Panc1 (cell line): ENCODE results near the gene RIPOR2. TPM values are rescaled to one million over a fixed set of nuclear protein-coding genes. Genes with fewer than 3 reads are reported as not detected.

Experiments used
- ATAC-seq: fragments of 200-7000 bp; cut with Tn5 transposase; 2 replicates; pipeline ENCODE4 v1.9.1; 2020; ENCODE audit warnings: mild to moderate bottlenecking, moderate library complexity
- BruUV-seq: library from RNA; stranded (reverse); fragments of 400-500 nt; replicated peaks from 2 replicates; lab custom pipeline; 2021; lab: Mats Ljungman, UMichigan
- CTCF ChIA-PET: fragments of 300-600 bp; sonication (Branson Sonifier 250); formaldehyde crosslinking; loops from one replicate; lab custom pipeline; 2022; ENCODE audit warnings: antibody characterized with exemption; lab: Charles Lee
- POLR2A ChIA-PET: fragments of 300-600 bp; sonication (Branson Sonifier 250); formaldehyde crosslinking; loops from one replicate; lab custom pipeline; 2022; ENCODE audit warnings: antibody characterized with exemption; lab: Charles Lee
- DNase-seq: peaks from one replicate; pipeline ENCODE4 v3.0.0-alpha.2; 2010; ENCODE audit warnings: low read depth, low spot score
- H3K27ac ChIP-seq: 2 replicates; pipeline ENCODE4 v1.5.1; 2011; ENCODE audit warnings: mild to moderate bottlenecking, low read length, inconsistent platforms
- H3K27me3 ChIP-seq: fragments of 200-500 bp; sonication (Bioruptor generic); 2 replicates; pipeline ENCODE4 v1.6.0; 2014; ENCODE audit warnings: low read length, inconsistent platforms; ENCODE audit not compliant: control insufficient read depth, insufficient read depth
- H3K36me3 ChIP-seq: fragments of 200-500 bp; sonication (Bioruptor generic); 2 replicates; pipeline ENCODE4 v1.5.1; 2014; ENCODE audit warnings: inconsistent platforms, mild to moderate bottlenecking, low read length, moderate library complexity; ENCODE audit not compliant: control insufficient read depth, insufficient read depth
- H3K4me1 ChIP-seq: 2 replicates; pipeline ENCODE4 v1.5.1; 2011; ENCODE audit warnings: inconsistent platforms, mild to moderate bottlenecking, low read length, moderate library complexity; ENCODE audit not compliant: control insufficient read depth, insufficient read depth
- H3K4me3 ChIP-seq, 2 experiments: 2 replicates each; pipeline ENCODE4 v1.5.1; 2011 to 2012; ENCODE audit warnings: low read depth in 2 of 2, low read length in 2 of 2, mild to moderate bottlenecking in 2 of 2, inconsistent platforms in 1 of 2, moderate library complexity in 1 of 2
- H3K9me3 ChIP-seq: fragments of 200-500 bp; sonication (Bioruptor generic); 2 replicates; pipeline ENCODE4 v1.5.1; 2014; ENCODE audit warnings: low read depth, mild to moderate bottlenecking, inconsistent platforms, low read length, moderate library complexity; ENCODE audit not compliant: control insufficient read depth, insufficient read depth
- CTCF ChIP-seq: fragments of 450-650 bp; IDR thresholded peaks from 2 replicates; pipeline ENCODE4 v1.5.1; 2017; ENCODE audit warnings: mild to moderate bottlenecking
- POLR2AphosphoS5 ChIP-seq: IDR thresholded peaks from 2 replicates; pipeline ENCODE4 v1.6.1; 2012; ENCODE audit warnings: mild to moderate bottlenecking, low read depth, low read length, moderate library complexity
- REST ChIP-seq, 2 experiments: IDR thresholded peaks; 2 replicates each; pipeline ENCODE4 v1.6.1; 2011 to 2012; ENCODE audit warnings: low read depth in 2 of 2, control low read depth in 1 of 2, low read length in 1 of 2, mild to moderate bottlenecking in 1 of 2, moderate library complexity in 1 of 2; ENCODE audit not compliant: insufficient read depth in 1 of 2
- SIN3A ChIP-seq: IDR thresholded peaks from 2 replicates; pipeline ENCODE4 v1.6.1; 2012; ENCODE audit warnings: low read depth, mild to moderate bottlenecking, low read length, moderate library complexity, borderline replicate concordance; ENCODE audit not compliant: insufficient read depth
- TCF7L2 ChIP-seq: IDR thresholded peaks from 2 replicates; pipeline ENCODE4 v1.6.1; 2011; ENCODE audit warnings: mild to moderate bottlenecking, low read depth, low read length, inconsistent platforms
- in situ Hi-C: cut with HindIII; loops from 2 replicates; pipeline ENCODE4 v1.10.0; 2016; ENCODE audit warnings: low sequenced_read_pairs, low pct_unique_long_range_greater_than_20kb
- intact Hi-C: fragments of 100-400 bp; cut with micrococcal nuclease; formaldehyde crosslinking; loops from one replicate; pipeline ENCODE4 v1.10.0; 2022; ENCODE audit not compliant: unreplicated experiment
- total RNA-seq: library from RNA; stranded (reverse); gene quantifications from one replicate; pipeline ENCODE4 v1.2.1, GENCODE V29; 2021; ENCODE audit not compliant: unreplicated experiment

Gene RIPOR2
- total RNA-seq, 1 experiment from 2014 or later, result 0.54 TPM

GRCh38 chr6:24798740-24799540 lies 136.8 kb downstream of the RIPOR2 start, which contains the start of gene ARMH2:
ARMH2 (minus strand) TSS chr6:24798917; CDS start chr6:24798857, 60 bp downstream.
- no peaks in the 10 kb centered on the region for H3K36me3 ChIP-seq
- H3K27me3 ChIP-seq, result no peaks in the 10 kb centered on the region
- intact Hi-C loops (no loop called here), in situ Hi-C loops (no loop called here)
- no peak within 1 kb of the TSS for H3K27ac ChIP-seq
- POLR2A ChIA-PET, result no interaction called here
- CTCF ChIA-PET, result interaction anchor here (0.7 kb wide), 1 partner anchor 434 kb away, joined by 3 read pairs; no protein-coding TSS in a partner anchor
- no peak for ATAC-seq
- no peak for DNase-seq
- peaks cover 7% of the 10 kb centered on the region for H3K4me1 ChIP-seq
- BruUV-seq, result no TSS peak
- no peak within 1 kb of the TSS for H3K4me3 ChIP-seq
- TF ChIP-seq REST (IDR thresholded peaks at IDR 0.05; ENCODE audit: insufficient read depth in 1 of 2, low read depth in 2 of 2, low read length in 1 of 2) (no peak), TCF7L2 (no peak), SIN3A (no peak), POLR2AphosphoS5 (no peak), CTCF (no peak)
- no peaks in the 10 kb centered on the region for H3K9me3 ChIP-seq

- TF ChIP-seq POLR2AphosphoS5 (no peak), REST (IDR thresholded peaks at IDR 0.05; ENCODE audit: insufficient read depth in 1 of 2, low read depth in 2 of 2, low read length in 1 of 2) (no peak), CTCF (no peak), SIN3A (no peak), TCF7L2 (no peak)
- no peak overlapping the region for H3K4me3 ChIP-seq
- in situ Hi-C loops (no loop called here), intact Hi-C loops (no loop called here)
- H3K4me1 ChIP-seq, result no peaks in the 10 kb centered on the region
- ATAC-seq (no peak), DNase-seq (no peak)
- no peaks in the 10 kb centered on the region for H3K27me3 ChIP-seq
- no peaks in the 10 kb centered on the region for H3K36me3 ChIP-seq
- no peaks in the 10 kb centered on the region for H3K9me3 ChIP-seq
- BruUV-seq, result no TSS peak
- no peak overlapping the region for H3K27ac ChIP-seq
- ChIA-PET POLR2A (interaction anchor here (0.6 to 0.7 kb wide), 2 partner anchors 22 to 93 kb away, joined by 3 to 5 read pairs; no protein-coding TSS in a partner anchor), CTCF (no interaction called here)
These were observed 138.1 kb downstream of the RIPOR2 start for GRCh38 chr6:24797596-24798216.
